ENCODE results near the gene SWAP70.

DNA sequence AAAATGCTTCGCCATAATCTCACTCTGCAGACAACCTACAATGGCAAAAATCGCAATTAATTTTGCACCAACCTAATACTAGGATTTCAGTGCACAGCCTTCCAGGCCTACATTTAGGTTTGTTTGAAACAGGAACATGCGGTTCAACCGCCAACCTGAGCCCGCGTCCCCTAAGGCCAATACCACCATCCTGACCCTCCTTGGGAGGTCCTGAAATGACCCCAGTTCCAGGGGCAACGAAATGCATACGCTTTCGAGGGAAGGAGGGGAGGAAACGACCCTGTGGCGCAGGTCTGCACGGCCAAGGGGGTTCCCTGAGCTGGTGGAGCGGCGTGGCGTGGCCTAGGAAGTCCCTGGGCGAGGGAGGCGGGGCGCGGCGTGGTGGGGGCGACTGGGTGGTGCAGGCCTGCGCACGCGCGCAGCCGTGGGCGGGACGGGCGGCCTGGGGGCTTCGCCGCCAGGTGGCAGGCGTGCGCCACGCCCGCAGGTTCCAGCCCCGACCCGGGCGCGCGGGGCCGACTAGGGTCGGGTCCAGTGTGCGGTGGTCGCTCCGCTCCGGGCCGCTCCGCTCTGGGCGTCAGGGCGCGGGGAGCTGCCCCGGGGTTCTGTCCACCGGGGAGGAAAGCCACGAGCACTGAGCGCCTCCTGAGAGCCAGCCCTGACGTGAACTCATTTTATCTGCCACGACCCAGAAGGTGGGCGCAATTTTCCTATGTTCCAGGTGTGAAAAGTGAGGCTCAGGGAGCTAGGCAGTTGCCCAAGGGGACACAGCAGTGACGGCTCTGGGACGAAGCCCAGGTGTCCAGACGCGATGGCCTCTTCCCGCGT, 94.1 kb downstream of the SWAP70 start:
- TF ChIP-seq, protein P1, sequence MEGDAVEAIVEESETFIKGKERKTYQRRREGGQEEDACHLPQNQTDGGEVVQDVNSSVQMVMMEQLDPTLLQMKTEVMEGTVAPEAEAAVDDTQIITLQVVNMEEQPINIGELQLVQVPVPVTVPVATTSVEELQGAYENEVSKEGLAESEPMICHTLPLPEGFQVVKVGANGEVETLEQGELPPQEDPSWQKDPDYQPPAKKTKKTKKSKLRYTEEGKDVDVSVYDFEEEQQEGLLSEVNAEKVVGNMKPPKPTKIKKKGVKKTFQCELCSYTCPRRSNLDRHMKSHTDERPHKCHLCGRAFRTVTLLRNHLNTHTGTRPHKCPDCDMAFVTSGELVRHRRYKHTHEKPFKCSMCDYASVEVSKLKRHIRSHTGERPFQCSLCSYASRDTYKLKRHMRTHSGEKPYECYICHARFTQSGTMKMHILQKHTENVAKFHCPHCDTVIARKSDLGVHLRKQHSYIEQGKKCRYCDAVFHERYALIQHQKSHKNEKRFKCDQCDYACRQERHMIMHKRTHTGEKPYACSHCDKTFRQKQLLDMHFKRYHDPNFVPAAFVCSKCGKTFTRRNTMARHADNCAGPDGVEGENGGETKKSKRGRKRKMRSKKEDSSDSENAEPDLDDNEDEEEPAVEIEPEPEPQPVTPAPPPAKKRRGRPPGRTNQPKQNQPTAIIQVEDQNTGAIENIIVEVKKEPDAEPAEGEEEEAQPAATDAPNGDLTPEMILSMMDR (conservative IDR thresholded peaks at IDR 0.05; ENCODE audit: low read depth in 2 of 2): peak; percentile 51 to 82
- no peak for TF ChIP-seq EZH2 (IDR thresholded peaks at IDR 0.05; ENCODE audit: low read depth, unreplicated experiment)
- peak; percentile 67 for TF ChIP-seq POLR2AphosphoS5 (IDR thresholded peaks at IDR 0.05; ENCODE audit: low read depth)
- TF ChIP-seq NANOG (IDR thresholded peaks at IDR 0.05; ENCODE audit: borderline replicate concordance): no peak
- TF ChIP-seq CREB1 (CRISPR knock-in tag; IDR thresholded peaks at IDR 0.05; ENCODE audit: low read depth): no peak; the same call in 1 of the 2 replicates
- no peak for TF ChIP-seq JUNB (IDR thresholded peaks at IDR 0.05; ENCODE audit: unreplicated experiment)
- TF ChIP-seq EZH2phosphoT487 (IDR thresholded peaks at IDR 0.05; ENCODE audit: unreplicated experiment): no peak
- TF ChIP-seq ZNF331 (CRISPR knock-in tag; IDR thresholded peaks at IDR 0.05; ENCODE audit: low read depth): no peak
